T-helper 2 cell (primary cell): ENCODE measurements around the gene CDHR2.

ENCODE experiments used
- DNase-seq, 5 experiments: peaks; one replicate each; pipeline versions ENCODE4 v3.0.0 to v3.0.0-alpha.2; 2012 to 2022

Gene CDHR2

GRCh38 chr5:176643491-176644219 is 94.5 kb downstream of the CDHR2 start:
- DNase-seq, result no peak

GRCh38 chr5:176644294-176644693 is 95.2 kb downstream of the CDHR2 start:
- DNase-seq, result no peak

DNA sequence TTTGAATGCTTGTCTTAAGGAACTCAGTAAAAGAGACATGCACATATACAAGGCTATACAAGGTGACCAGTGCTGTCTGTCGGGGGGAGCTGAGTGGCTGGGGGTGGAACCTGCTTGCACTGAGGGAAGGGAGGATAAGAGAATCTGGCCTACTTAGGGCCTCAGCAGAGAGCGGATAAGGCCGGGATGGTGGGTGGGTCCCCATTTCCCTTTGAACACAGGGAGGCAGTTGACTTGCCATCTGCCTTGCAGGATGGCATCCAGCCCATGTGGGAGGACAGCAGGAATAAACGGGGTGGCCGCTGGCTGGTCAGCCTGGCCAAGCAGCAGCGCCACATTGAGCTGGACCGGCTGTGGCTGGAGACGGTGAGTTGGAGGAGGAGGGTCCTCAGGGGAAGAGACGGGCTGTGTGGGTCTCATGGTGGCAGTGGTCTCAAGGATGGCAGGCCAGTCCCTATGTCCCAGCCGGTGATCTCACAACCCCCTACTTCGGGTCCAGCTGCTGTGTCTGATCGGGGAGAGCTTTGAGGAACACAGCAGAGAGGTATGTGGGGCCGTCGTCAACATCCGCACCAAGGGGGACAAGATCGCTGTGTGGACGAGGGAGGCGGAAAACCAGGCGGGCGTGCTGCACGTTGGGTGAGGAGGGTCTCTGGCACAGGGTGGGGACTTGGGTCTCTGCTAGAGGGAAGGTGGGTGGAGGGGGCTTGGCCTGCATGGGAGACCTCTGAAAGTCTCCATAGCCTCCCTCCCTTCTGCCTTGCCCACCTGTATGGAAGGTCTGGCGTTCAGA is 95.9 kb downstream of the CDHR2 start:
- DNase-seq, result no peak
